ENCODE measurements around the gene TMEM217.
"Not testable (repeated sequence)": the region's sequence is repeated elsewhere in the genome, so short reads cannot be mapped to it uniquely, and the experiment has no call there.

TMEM217 gene

DNA sequence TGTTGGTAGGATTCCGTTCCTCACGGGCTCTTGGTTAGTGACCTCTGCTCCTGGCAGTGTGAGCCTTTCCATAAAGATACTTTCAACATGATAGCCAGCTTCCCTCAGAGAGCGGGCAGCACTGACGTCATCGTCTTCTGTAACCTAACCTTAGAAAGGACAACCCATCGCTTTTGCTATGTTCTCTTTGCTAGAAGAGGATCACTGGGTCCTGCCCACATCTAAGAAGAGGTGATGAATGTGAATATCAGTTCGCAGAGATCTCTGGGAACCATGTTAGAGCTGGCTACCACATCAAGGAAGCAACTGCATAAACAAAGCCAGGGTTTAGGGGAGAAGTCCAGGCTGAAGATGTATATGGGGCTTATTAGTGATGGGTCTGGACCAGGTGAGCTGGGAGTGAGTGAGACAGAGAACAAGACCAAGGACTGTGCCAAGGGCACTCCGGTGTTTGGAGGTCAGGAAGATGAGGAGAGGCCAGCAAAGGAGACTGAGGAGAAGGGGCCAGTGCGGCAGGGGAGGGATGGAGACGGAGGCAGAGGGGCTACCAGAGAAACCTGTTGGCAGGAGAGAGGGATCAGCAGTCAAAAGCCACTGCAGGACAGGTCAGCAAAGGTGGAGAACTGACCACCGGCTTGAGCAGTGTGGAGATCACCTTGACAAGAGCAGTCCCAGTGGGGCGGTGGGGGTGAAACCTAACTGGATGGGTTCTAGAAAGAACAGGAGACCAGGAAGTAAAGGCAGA lies 48.3 kb downstream of the TMEM217 start:
- peak; percentile 62 for DNase-seq

DNA sequence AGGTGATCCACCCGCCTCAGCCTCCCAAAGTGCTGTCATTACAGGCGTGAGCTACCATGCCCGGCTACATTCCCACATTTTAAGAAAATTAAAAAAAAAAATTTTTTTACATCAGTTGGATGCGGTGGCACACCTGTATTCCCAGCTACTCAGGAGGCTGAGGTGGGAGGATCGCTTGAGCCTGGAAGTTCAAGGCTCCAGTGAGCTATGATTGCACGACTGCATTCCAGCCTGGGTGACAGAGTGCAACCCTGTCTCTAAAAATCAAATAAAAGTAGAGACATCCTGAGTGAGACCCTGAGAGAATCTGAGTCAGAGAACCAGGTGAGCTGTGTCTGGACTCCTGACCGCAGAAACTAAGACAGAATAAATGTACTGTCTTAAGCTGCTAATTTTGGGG lies 49.2 kb downstream of the TMEM217 start:
- DNase-seq = no peak

DNA sequence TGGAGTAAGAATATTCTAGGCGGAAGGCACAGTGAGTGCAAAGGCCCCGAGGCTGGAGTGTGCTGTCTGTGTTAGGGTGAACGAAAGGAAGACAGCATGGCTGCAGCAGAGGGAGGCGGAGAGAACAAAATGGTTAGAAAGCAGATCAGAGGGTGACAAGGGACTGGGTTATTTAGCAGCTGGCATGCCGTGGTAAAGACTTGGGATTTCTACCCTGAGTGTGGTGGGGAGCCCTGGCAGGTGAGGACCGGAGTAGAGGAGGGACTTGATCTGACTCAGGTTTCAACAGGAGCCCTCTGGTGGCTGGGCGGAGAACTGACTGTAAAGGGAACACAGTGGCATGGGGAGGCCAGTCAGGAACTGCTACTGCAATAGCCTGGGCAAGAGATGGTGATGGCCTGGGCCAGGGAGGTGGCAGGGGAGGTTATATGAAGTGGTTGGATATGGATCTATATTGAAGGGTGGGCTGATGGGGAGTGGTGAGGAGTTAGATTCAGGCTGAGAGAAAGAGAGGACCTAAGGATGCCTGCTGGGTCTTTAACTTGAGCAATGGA lies 50.0 kb downstream of the TMEM217 start:
- peak; percentile 89 for DNase-seq

DNA sequence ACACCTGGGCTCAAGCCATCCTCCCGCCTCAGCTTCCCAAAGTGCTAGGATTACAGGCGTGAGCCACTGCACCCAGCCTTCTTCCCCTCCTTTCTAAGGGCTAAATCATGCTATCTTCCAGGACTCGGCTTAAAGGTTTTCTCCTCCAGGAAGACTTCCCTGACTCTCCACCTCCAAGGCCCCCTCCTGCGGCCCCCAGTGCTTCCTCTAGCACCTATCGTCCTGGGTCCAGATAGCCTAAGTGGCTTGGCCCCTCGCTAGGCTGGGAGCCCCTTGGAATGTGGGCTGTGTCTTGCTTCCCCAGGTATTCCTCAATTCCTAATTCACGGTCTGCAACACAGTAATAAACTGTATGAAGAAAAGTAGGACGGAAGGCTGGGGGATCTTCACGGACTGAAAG lies 51.3 kb downstream of the TMEM217 start:
- DNase-seq = no peak

DNA sequence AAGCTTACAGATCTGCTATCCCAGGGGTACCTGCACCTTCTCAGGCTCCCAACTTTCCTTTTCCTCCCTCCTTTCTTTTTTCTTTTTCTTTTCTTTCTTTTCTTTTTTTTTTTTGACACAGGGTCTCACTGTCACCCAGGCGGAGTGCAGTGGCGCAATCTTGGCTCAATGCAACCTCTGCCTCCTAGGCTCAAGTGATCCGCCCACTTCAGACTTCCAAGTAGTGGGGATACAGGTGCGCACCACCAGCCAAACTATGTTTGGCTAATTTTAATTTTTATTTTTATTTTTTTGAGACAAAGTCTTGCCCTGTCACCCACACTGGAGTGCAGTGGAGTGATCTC lies 52.0 kb downstream of the TMEM217 start:
- DNase-seq = no peak

DNA sequence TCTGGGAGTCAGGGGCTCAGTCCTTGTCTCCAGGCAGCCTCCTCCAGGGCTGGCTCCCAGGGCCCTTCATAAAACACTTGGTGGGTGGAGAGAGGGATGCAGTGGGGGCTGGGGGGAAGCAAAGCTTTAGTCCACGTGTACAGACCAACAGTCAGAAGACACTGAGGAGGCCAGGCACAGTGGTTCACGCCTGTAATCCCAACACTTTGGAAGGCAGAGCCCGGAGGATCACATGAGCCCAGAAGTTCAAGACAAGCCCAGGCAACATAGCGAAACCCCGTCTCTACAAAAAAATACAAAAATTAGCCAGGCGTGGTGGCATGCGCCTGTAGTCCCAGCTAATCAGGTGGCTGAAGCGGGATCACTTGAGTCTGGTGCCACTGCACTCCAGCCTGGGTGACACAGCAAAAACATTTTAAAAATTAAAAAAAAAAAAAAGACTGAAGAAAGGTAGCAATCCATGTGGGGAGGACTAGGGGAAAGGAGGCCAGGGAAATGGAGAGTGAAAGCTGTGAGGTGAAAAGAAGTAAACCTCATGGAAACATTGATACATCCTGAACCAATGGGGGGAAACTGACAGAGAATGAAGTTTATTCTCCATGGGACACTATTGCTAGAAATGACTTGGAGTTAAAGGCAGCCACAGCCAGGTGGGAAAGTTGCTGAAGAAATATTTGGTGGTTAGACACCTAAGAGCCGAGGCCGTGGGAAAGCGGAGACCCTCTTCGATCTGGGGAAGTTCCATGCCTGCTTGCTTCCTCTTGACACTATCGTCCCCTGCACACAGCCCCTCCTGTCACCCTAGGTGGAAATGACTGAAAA lies 52.6 kb downstream of the TMEM217 start:
- DNase-seq = no peak

DNA sequence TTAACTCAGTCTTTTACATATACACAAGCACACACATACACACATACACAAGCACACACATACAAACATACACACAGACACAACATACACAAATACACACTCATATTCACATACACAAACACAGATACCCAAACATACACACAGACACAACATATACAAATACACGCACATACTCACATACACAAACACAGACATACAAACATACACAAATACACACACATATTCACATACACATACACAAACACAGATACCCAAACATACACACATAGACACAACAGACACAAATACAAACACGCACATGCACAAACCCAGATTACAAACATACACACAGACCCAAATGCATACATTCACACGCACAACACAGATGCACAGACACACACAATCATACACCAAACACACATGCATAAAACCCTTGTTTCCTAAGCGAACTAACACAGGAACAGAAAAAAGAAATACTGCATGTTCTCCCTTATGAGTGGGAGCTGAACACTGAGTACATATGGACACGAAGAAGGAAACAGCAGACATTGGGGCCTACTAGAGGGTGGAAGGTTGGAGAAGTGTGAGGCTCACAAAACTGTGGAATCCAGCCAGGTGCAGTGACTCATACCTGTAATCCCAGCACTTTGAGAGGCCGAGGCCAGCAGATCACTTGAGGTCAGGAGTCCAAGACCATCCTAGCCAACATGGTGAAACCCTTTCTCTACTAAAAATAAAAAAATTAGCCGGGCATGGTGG lies 53.8 kb downstream of the TMEM217 start:
- DNase-seq = no peak

DNA sequence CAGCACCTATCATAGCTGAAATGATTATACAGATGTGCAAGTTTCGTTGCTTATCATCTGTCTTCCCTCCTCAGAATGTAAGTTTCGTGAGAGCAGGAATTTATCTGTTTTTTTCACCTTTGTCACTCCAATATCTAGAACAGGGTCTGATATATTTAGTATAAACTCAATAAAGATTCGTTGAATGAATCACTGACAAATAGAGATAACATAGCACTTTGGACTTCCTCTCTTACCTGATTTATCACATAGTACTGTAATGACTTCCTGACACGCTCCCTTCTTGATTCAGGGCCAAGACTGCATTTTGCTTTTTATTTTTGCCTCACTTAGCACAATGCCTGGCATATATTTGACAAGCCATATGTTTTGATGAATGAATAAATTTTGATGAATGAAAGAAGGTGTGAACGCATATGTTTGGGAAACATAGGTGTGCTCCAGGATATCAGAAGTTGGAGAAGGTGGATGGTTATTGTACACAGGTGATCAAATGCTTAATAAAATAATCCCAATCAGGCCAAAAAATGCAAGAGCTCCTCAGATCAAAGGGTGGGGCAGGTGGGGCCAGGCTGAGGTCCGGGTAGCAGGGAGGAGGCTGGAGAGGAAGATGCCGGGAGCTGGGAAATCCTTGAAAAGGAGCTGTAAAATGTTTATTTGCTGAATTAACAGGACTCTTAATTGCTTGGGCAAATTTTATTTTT lies 55.0 kb downstream of the TMEM217 start:
- DNase-seq = no peak

DNA sequence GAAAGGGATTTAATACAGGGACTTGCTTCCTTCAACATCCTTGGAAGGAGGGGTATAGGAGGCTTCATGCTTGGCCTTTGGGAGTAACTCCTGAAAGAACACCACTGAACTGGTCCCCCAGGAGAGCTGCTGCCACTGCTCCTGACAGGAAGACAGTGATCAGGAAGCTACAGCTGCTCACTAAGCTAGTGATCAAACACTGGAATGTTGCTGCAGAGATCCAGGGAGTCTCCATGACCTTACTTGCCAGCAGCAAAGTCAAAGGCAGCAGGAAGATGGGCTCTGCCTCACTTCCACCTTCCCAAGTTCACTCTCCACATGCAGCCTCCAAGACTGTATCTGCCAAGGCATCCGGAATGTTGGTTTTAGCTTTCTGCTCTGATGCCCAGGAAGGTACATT lies 56.2 kb downstream of the TMEM217 start:
- no peak for DNase-seq

DNA sequence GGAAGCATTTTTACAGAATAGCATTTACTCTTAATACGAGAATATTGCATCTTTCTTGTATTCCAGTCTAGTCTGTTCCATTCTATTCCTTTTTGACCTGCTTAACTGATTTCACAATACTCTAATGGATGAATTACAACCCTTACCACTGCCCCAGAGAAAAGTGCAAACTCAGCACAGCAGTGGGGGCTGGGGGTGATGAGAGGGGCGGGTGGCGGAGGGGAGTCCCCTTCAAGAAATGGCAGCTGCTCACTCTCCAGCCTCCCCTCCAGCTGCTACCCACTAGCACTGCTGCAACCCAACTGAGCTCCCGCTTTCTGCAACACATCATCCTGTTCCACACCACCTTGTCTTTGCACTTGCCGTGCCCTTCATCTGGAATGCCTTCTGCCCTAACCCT lies 57.9 kb downstream of the TMEM217 start:
- no peak for DNase-seq

DNA sequence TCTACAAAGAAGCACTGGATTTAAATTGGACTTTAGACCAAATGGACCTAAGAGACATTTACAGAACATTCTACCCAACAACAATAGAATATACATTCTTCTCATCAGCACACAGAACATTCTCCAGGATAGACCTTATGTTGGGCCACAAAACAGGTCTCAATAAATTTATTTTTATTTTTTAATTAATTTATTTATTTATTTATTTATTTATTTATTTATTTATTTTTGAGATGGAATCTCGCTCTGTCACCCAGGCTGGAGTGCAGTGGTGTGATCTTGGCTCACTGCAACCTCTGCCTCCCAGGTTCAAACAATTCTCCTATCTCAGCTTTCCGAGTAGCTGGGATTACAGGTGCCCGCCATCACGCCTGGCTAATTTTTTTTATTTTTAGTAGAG lies 61.5 kb downstream of the TMEM217 start:
- not testable (repeated sequence) for DNase-seq

DNA sequence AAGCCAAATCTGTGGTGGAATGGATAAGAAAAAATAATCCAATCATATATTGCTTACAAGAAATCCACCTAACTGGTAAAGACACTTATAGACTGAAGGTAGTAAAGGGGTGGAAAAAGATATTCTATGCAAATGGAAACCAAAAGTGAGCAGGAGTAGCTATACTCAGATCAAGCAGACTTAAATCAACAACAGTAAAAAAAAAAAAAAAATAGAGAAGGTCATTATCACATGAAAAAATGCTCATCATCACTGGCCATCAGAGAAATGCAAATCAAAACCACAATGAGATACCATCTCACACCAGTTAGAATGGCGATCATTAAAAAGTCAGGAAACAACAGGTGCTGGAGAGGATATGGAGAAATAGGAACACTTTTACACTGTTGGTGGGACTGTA lies 63.1 kb downstream of the TMEM217 start:
- DNase-seq = not testable (repeated sequence)

DNA sequence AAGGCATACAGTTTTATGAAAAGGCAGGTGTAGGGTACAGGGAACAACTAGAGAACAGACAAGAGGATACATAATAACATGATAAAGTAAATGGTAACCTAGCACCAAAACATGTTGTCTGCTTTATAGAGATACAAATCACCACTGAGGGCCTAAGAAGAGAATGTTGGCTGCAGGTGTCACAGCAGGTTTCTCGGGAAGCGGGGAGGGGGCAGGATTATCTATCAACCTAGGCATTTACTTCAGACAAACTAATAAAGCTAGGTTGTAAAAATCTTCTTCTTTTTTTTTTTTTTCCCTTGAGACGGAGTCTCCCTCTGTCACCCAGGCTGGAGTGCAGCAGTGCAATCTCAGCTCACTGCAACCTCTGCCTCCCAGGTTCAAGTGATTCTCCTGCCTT lies 65.3 kb downstream of the TMEM217 start:
- no peak for DNase-seq

DNA sequence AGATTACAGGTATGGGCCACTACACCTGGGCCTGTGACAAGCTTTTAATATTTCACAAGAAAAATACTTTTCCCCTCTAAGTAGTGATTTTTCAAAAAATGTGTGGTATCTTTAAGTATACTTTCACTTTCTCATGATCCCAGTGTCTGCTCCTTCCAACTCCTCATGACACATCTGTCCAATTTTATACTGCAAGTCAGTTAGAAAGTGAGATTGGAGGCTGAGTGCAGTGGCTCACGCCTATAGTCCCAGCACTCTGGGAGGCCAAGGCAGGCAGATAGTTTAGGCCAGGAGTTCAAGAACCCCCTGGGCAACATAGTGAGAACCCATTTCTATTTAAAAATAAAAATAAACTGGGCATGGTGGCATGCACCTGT lies 67.8 kb downstream of the TMEM217 start:
- no peak for DNase-seq

DNA sequence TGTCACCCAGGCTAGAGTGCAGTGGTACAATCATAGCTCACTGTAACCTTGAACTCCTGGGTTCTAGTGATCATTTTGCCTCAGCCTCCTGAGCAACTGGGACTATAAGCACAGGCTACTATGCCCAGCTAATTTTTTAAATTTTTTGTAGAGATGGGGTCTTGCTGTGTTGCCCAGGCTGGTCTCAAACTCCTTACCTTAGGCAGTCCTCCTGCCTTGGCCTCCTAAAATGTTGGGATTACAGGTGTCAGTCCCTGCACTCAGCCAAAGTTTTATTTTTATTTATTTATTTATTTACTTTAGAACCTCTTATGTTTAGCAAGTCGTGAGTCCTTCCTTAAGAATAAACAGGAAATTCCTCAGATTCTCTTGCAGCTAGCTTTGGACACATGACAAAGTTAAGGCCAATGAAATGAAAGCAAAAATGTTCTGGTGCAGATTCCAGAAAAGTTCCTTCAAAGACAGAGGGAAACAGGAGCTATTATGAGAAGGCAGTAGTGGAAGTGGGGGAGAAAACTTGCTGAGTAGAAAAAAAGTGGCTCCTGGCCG lies 68.9 kb downstream of the TMEM217 start:
- no peak for DNase-seq

DNA sequence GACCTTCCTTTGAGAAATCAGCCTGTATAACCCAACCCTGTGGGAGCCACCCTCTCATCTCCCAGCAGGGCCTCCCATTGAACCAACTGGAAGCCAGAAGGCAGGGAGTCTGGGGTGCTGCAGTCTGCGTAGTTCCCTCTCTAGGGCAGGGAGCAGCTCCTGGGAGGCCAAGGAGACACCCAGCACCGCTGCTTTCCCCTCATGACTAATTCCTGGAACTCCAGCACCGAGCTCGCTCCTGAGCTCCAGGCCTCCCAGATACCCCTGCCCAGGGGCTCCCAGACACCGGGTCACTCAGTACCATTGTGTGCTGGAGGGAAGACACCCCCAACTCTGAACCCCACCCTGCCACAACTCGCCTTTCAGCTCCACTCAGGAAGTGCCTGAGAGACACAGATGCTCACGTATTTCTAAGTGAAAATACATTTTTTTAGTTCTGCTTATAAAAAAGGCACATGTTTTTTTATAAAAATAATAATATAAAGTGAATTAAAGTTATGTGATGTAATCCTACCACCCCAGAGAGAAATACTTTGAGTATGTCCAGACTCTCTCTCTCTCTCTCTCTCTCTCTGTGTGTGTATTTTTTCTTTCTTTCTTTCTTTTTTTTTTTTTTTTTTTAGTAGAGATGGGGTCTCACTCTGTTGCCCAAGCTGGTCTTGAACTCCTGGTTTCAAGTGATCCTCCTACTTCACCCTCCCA lies 70.5 kb downstream of the TMEM217 start:
- no peak for DNase-seq

DNA sequence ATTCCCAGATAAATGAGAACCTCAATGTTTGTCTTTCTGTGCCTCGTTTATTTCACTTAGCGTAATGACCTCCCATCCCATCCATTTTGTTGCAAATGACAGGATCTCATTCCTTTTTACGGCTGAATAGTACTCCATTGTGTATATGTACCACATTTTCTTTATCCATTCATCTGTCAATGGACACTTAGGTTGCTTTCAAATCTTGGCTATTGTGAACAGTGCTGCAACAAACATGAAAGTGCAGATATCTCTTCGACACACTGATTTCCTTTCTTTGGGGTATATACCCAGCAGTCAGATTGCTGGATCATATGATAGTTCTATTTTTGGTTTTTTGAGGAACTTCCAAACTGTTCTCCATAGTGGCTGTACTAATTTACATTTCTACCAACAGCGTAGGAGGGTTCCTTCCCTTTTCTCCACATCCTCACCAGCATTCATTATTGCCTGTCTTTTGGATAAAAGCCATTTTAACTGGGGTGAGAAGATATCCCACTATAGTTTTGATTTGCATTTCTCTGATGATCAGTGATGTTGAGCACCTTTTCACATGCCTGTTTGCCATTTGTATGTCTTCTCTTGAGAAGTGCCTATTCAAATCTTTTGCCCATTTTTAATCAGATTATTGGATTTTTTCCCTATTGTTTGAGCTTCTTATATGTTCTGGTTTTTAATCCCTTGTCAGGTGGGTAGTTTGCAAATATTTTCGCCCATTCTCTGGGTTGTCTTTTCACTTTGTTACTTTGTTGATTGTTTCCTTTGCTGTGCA lies 71.8 kb downstream of the TMEM217 start:
- DNase-seq = not testable (repeated sequence)

DNA sequence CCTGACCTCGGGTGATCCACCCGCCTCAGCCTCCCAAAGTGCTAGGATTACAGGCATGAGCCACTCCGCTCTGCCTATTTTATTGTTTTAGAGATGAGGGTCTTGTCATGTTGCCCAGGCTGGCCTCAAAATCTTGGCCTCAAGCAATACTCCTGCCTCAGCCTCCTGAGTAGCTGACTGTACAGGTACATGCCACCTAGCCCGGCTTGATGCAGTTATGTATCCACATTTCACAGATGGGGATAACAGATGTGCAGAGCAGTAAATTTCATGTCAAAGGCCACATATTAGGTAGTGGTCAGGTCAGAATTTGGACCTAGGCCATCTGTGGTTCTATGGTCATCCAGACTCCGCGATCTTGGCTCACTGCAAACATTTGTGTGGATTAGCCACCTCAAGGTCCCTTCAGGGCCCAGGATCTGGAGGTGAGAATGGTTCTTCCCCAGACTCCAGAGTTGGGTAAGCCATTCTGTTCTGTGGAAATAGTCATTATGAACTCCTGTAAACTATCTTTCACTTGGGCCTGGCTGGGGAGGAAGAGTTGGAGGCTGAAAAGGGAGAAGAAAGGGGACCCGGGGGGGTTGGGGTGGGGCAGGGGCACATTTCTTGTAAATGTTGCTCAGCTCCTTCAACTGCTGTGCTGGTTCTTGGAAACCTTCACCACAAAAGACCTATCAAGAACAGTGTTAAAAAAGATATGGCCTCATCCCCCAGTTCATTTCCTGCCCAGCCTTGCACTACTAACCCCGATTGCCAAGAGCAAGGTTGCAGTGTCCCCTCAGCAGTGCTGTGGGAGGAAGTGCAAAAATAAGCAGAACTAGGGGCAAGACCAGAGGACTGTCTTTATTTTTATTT lies 75.0 kb downstream of the TMEM217 start:
- peak; percentile 60 for DNase-seq

DNA sequence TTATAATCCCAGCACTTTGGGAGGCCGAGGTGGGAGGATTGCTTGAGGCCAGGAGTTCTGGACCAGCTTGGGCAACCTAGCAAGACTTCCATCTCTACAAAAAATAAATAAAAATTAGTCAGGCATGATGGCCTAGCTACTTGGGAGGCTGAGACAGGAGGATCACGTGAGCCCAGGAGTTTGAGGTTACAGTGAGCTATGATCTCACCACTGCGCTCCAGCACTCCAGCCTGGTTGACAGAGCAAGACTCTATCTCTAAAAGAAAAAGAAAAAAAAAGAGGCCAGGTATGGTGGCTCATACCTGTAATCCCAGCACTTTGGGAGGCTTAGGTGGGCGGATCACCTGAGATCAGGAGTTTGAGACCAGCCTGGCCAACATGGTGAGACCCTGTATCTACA lies 77.3 kb downstream of the TMEM217 start:
- not testable (repeated sequence) for DNase-seq

DNA sequence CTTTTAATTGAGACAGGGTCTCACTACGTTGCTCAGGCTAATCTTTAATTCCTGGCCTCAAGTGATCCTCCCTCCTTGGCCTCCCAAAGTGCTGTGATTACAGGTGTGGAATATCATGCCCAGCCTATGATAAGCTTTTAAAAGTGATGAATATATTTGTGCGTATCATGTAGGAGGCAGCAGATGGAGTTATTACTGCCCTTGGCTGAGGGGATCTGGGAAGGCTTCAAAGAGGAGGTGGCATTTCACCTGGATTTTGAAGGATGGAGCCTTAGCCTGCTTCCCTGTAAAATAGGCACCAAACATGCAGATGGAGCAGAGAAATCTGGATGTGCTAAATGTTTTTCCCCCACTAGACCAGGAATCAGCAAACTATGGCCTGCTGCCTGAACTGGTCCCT lies 77.9 kb downstream of the TMEM217 start:
- no peak for DNase-seq
